Mesothelial cell of epicardium (in vitro differentiated cells): ENCODE data around the gene JCAD. TPM values are rescaled to one million over a fixed set of nuclear protein-coding genes. Genes with fewer than 3 reads are reported as not detected.

ENCODE experiments used
- DNase-seq, 2 experiments: peaks; one replicate each; pipeline ENCODE4 v3.0.0; 2021; ENCODE audit warnings: low spot score in 2 of 2; ENCODE audit not compliant: unreplicated experiment in 2 of 2
- H3K27ac Mint-ChIP-seq: 2 replicates; pipeline ENCODE4 v1.8.0; 2021; ENCODE audit warnings: mixed read lengths
- H3K27me3 Mint-ChIP-seq: 2 replicates; pipeline ENCODE4 v1.8.0; 2021; ENCODE audit warnings: low read depth, mixed read lengths
- H3K36me3 Mint-ChIP-seq: 2 replicates; pipeline ENCODE4 v1.8.0; 2021; ENCODE audit warnings: mixed read lengths
- H3K4me1 Mint-ChIP-seq: 2 replicates; pipeline ENCODE4 v1.8.0; 2021; ENCODE audit warnings: mixed read lengths
- H3K4me3 Mint-ChIP-seq: 2 replicates; pipeline ENCODE4 v1.8.0; 2021; ENCODE audit warnings: mild to moderate bottlenecking, moderate library complexity, mixed read lengths
- H3K9me3 Mint-ChIP-seq: 2 replicates; pipeline ENCODE4 v1.8.0; 2021; ENCODE audit warnings: mixed read lengths
- total RNA-seq: library from RNA; stranded (reverse); gene quantifications from 3 replicates; pipeline ENCODE4 v1.2.1, GENCODE V29; 2021
- TF ChIP-seq, protein P1 (sequence below): fragments of 200-600 bp; sonication (generic); IDR thresholded peaks from one replicate; pipeline ENCODE4 v1.5.0; 2021; ENCODE audit warnings: antibody characterized with exemption; ENCODE audit not compliant: unreplicated experiment

The JCAD gene
- total RNA-seq, 1 donor from 2014 or later: 21.5 TPM

DNA sequence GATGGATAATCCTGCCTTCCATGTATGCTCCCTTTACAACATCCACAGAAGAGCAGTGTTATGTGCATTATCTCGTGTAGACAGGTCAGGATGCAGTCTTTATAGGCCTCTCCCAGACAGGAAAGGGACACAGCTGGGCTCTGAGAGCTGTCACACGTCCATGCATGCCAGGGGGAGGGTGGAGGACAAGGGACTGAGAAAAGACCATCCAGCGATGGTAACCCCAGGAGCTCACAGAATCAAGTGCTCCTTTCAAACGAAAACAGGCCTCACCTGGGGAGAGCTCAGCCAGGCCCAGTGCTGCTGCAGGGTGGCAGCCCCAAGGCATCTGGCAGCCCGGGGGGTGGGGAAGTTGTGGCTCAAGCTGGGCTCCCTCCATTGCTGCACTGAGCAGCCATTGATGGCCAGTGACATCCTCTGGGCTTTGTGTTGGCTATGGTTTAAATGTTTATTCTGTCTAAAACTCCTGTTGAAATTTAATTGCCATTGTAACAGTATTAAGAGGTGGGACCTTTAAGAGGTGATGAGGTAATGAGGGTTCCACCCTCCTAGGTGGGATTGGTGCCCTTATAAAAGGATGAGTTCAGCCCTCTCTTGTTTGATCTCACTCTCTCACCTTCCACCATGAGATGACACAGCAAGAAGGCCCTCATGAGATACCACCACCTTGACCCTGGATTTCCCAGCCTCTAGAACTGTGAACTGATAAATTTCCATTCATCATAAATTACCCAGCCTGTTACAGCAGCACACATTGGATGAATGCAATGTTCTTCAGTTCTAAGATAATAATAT lies 15.7 kb downstream of the JCAD start:
- H3K27ac Mint-ChIP-seq: no peak overlapping the region
- H3K36me3 Mint-ChIP-seq: peaks cover 40% of the 10 kb centered on the region
- DNase-seq: no peak
- peaks cover 32% of the 10 kb centered on the region for H3K4me1 Mint-ChIP-seq
- no peaks in the 10 kb centered on the region for H3K27me3 Mint-ChIP-seq
- TF ChIP-seq, protein P1, sequence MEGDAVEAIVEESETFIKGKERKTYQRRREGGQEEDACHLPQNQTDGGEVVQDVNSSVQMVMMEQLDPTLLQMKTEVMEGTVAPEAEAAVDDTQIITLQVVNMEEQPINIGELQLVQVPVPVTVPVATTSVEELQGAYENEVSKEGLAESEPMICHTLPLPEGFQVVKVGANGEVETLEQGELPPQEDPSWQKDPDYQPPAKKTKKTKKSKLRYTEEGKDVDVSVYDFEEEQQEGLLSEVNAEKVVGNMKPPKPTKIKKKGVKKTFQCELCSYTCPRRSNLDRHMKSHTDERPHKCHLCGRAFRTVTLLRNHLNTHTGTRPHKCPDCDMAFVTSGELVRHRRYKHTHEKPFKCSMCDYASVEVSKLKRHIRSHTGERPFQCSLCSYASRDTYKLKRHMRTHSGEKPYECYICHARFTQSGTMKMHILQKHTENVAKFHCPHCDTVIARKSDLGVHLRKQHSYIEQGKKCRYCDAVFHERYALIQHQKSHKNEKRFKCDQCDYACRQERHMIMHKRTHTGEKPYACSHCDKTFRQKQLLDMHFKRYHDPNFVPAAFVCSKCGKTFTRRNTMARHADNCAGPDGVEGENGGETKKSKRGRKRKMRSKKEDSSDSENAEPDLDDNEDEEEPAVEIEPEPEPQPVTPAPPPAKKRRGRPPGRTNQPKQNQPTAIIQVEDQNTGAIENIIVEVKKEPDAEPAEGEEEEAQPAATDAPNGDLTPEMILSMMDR: no peak
- H3K9me3 Mint-ChIP-seq: no peaks in the 10 kb centered on the region
- H3K4me3 Mint-ChIP-seq: no peak overlapping the region

DNA sequence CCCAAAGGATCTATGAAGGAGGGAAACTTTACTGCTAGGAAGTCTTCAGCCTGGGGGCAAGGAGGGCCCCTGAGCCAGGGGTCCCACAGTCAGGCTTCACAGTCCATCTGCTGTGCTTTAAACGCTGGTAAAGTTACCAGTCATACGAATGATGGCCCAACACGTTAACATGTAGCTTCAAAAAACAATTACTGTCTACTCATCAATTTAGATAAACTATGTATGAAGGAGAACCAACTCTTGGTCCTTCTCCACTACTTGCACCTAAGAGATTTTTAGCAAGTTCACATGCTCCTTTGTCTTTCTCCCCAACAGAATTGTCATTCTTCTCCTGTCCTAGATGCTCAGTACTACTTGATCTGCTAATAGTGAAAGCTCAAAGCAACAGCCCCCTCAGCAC lies 16.6 kb downstream of the JCAD start:
- H3K4me1 Mint-ChIP-seq: peaks cover 26% of the 10 kb centered on the region
- peaks cover 46% of the 10 kb centered on the region for H3K36me3 Mint-ChIP-seq

DNA sequence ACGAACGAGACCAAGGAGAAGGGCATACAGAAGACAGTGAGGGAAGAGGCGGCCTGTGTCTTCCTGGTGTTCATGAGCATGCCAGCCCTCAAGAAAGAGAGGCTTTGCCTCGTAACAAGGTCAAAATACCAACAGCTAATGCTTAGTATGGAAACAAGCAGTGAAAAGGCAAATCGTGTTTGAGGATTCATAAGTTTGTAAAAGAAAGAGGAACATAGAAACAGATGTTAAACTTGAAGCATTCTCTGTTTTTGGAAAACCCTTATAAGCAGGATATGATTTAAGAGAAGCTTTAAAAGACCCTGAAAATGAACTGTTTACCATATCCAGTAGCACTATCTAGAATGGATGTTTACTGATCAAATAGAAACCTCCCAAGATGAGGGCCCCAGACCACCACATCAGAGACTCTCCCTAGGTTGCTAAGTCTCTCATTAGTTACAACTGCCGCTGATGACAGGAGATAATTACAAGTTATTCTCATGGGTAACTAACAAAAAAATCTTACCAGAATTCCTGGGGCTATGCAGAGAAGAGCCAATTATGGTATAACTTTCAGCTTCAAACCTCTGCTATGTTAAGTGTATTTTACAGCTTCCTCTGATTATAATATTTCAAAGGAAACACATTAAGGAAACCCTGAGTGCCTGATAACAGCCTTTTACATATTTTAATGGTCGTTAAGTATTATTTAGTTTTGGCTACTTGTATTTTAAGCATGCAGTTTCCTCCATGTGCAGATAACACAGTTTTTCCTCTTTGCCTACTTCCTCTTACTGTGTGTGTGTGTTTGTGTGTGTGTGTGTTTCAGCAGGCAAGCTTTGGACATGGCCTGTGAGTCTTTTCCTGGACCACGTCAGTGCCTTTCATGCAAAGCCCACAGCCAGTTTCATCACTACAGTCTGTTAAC lies 17.9 kb downstream of the JCAD start:
- TF ChIP-seq, protein P1: no peak
- DNase-seq: no peak
- H3K4me3 Mint-ChIP-seq: no peak overlapping the region
- peaks cover 39% of the 10 kb centered on the region for H3K36me3 Mint-ChIP-seq
- peak overlapping the region; percentile 8 for H3K27ac Mint-ChIP-seq
- no peaks in the 10 kb centered on the region for H3K9me3 Mint-ChIP-seq
- no peaks in the 10 kb centered on the region for H3K27me3 Mint-ChIP-seq
- peaks cover 26% of the 10 kb centered on the region for H3K4me1 Mint-ChIP-seq

More for the DNA sequence above, 16.6 kb downstream of the JCAD start:
- TF ChIP-seq, protein P1: no peak
- H3K27me3 Mint-ChIP-seq: no peaks in the 10 kb centered on the region
- H3K27ac Mint-ChIP-seq: no peak overlapping the region
- no peak for DNase-seq
- no peak overlapping the region for H3K4me3 Mint-ChIP-seq
- H3K9me3 Mint-ChIP-seq: no peaks in the 10 kb centered on the region

DNA sequence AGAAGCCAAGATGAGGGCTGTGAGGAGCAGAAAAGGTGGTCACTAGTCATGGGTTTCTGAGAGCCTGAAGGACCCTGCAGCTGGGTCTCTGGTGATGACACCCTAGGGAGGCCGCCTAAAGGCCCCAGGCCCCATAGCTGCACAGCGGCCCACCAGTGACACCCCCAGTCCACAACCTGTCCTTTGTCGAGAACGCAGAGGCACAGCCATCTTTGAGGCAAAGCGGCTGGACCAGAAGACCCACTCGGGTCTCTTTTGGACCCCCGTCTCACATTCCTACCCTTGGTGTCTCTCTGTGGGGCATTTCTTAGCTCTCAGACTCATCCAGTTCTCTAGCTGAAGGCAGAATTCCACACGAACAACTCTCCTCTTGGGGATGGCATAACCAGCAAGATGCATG lies 18.8 kb downstream of the JCAD start:
- TF ChIP-seq, protein P1: no peak
- Mint-ChIP-seq H3K36me3 (peaks cover 34% of the 10 kb centered on the region), H3K4me3 (no peak overlapping the region), H3K27ac (no peak overlapping the region), H3K4me1 (peaks cover 29% of the 10 kb centered on the region), H3K27me3 (no peaks in the 10 kb centered on the region), H3K9me3 (no peaks in the 10 kb centered on the region)
- DNase-seq: no peak

DNA sequence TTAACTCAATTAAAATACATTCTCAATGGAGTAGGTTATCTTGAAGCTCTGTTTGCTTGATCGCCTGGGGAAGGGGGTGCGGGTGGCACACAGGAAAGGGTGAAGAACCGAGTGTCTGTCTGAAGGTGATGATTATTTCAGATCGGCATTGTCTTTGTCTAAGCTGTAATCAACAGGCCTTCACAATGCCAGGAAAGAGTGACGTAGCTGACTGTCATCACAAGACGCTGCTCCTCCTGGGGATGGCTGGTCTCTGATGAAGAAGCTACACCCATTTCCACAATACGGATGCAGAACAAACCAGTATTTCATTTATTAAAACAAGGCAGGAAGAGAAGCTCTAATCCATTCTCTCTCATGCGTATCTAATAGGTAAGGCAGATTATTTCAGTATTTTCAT lies 19.4 kb downstream of the JCAD start:
- H3K36me3 Mint-ChIP-seq: peaks cover 28% of the 10 kb centered on the region
- H3K9me3 Mint-ChIP-seq: no peaks in the 10 kb centered on the region
- no peak overlapping the region for H3K4me3 Mint-ChIP-seq
- H3K27ac Mint-ChIP-seq: no peak overlapping the region
- no peak for DNase-seq
- TF ChIP-seq, protein P1: no peak
- H3K4me1 Mint-ChIP-seq: peaks cover 31% of the 10 kb centered on the region
- H3K27me3 Mint-ChIP-seq: no peaks in the 10 kb centered on the region
